Activated T-cell treated with anti-CD3 and anti-CD28 coated beads for 1 hour (primary cell): ENCODE measurements around the gene BEX4.
"Not testable (repeated sequence)": the region's sequence is repeated elsewhere in the genome, so short reads cannot be mapped to it uniquely, and the experiment has no call there.

Experiments used
- DNase-seq: peaks from one replicate; pipeline ENCODE4 v3.0.0-alpha.2; 2020; ENCODE audit warnings: low read depth

BEX4 gene, protein sequence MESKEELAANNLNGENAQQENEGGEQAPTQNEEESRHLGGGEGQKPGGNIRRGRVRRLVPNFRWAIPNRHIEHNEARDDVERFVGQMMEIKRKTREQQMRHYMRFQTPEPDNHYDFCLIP

DNA sequence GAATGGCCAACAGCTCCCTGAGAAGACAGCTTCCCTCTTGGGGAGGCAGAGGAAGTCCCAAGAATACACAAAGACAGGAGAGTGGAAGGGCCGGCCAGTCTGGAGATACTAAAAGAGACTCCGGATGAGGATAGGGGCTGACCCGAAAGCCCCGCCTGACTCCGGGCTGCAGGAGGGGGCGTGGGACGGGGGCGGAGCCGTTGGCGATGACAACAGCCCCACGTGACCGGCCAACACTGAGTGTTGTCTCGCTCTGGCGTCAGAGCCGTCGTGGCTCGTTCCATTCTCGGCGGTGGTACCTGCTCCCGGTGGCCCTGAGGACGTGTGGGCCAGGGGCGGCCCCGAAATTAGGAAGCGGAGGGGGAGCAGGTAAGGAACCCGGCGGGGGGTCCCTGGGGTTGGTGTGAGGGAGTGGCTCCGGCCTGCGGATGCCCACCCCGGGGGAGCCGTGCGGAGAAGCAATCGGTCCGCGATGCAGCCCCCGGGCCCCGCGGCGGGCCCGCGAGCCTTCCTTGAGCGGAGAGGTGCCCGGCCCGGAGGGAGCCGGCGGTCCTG is at the start of gene BEX4:
Gene BEX4 (plus strand): TSS at position 239 of the 555 bp plus-strand sequence. CDS start 1,046 bp downstream, outside the sequence.
- peak; percentile 65 for DNase-seq

DNA sequence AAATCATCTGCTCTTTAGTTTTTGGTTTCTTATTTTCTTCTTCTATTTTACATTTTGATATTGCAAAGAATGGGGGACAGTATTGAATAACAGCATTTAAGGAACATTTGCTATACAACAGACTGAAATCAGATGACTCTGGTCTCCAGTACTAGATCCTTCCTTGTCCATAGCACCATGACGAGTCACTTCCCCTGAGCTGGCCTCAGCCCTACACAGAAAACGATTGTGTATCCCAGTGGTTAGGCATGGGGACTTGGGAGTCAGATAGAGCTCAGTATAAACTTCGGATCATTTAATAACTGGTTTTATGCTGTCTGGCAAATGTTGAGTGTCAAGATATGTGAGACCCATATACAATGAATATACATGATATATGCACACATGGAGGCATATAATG is 44.7 kb upstream of the BEX4 start:
- no peak for DNase-seq

DNA sequence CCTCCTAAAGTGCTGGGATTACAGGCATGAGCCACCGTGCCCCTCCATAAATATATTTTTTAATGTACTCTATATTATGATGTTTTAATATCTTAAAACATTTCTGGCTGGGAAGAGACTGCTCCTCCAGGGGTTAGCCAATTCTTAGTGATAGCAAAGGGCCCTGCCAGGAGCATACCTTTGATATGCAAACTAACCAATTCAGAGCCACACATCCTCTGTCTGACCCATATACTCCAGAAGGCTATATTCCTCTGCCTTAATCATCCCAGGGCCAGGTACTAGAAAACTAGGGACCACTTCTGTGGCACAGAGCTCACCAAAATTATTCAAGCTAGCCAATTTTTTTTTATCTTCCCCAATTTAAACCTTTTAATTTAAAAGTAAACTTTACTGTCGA is 43.6 kb upstream of the BEX4 start:
- no peak for DNase-seq

GRCh38 chrX:103175256-103175655 is 39.7 kb upstream of the BEX4 start:
- DNase-seq = not testable (repeated sequence)

DNA sequence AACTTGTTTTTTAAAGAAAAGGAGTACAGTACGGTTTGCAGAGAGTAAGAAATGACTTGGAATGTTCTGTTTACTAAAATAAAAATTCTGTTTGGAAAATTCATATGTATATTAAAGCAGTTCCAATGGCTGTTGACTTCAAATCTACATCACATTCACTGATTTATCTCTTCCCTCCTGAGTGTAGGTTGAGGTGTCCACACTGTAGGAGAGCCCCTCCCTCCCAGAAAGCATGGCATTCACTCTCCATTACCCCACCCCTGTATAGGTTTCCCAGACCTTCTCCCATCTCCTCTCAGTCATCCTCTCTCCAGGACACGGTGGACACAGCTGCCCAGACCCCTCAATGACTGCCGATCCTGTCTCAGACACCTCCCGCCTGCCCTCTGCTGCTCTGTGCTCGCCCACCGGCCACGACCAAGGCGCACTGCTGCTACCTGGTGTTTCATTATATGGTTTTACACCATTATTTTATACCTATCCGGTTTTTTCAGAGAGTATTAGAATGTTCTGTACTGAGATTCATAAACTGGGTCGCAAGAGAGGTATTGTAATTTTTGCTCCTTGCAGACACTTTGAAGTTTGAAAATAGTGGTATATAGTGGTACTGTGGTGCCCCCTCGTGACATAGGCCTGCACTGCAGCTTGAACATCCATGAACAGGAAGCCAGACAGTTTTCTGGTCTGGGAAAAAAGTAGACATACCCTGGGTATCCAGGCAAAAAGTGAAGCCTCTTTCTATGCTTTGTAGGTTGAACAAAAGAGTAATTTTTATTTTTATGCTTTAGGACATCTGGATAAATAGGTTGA is 38.8 kb upstream of the BEX4 start:
- peak; percentile 38 for DNase-seq

DNA sequence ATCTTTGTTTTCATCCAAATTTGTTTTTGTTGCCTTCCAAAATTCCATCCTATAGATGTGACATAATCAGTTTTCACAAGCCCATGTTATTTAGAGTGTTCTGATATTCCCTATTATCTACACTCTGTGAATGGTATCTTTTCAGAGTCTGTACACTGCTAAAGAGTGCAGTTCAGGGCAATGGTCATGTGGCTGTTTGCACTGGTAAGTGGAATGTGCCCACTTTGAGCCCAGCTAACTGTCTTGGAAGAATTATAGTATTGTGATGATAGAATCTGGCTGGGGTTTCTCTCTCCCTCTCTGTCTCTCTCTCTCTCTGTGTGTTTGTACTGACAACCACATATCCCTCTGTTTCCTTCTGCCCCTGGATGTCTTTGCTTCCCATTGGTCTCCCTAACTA is 37.4 kb upstream of the BEX4 start:
- DNase-seq = no peak

DNA sequence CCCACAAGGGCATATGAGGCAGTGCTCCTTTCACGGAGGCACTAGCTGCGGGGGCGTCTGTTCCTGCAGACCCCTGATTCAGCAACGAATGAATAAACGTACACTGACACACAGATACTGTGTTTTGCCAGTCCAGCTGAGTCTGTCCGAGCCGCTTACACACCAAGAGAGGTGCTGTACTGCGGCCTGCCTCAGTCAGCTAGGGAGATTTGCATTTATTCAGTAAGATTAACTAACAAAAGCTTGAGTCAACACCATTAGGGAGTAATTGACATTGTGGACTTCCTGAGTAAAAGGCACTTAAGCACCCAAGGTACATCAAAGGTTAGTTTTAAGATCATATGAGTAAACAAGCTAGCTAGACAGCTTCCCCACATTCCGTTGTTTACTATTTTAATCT is 31.0 kb upstream of the BEX4 start:
- no peak for DNase-seq

GRCh38 chrX:103187953-103188475 is 26.9 kb upstream of the BEX4 start:
- DNase-seq = no peak

GRCh38 chrX:103197721-103198306 is 17.1 kb upstream of the BEX4 start:
- no peak for DNase-seq

DNA sequence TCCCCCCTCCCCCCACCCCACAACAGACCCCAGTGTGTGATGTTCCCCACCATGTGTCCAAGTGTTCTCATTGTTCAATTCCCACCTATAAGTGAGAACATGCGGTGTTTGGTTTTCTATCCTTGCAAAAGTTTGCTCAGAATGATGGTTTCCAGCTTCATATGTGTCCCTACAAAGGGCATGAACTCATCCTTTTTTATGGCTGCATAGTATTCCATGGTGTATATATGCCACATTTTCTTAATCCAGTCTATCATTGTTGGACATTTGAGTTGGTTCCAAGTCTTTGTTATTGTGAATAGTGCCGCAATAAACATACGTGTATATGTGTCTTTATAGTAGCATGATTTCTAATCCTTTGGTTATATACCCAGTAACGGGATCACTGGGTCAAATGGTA is 16.2 kb upstream of the BEX4 start:
- not testable (repeated sequence) for DNase-seq

- DNase-seq = no peak
Observed at GRCh38 chrX:103201041-103201440, 13.9 kb upstream of the BEX4 start.

DNA sequence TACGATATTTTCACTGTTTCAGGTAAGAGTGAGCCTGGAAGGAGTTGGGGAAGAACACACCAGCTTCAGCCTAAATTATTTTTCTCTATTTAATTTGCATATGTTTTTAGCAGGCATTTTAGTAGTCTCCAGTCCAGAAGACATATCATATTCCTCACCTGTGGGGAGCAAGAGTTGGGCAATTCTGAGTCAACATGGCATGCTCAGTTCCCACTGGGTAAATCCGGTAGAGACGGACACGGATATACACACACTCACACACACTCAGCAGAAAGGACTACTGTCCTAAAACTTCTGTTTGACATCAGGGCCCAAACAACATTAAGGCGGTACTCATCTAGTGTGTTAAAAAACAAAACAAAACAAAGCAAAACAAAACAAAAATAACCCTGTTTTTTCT is 4.9 kb upstream of the BEX4 start:
- no peak for DNase-seq

DNA sequence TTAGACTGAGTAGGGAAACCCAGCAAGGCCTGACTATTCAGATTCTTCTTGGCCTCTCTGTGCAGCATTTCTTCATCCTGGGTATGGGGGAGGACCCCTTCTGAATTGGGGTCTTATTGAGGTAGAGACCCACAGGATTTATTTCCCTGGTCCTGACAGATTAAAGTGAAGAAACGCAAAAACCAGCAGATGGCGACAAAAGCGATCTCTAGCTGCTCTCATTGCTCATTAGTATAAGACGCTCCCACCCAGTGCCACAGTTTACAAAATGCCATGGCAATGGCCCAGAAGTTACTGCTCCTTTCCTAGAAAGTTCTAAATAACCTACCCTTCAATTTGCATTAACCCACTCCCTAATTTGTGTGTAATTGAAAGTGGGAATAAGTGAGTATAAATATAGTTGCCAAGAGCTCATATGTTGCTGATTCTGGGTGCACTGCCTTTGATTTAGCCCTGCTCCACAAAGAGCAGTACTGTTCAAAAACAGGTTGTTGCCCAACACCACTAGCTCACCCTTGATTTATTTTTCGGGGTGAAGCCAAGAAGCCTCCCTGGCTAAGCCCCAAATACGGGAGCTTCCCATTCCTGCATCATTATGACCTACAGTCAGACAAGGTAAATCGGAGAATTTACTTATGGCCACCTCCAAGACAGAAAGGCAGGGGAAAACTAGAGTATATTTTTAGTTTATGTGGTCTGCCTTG is 3.7 kb upstream of the BEX4 start:
- peak; percentile 17 for DNase-seq

DNA sequence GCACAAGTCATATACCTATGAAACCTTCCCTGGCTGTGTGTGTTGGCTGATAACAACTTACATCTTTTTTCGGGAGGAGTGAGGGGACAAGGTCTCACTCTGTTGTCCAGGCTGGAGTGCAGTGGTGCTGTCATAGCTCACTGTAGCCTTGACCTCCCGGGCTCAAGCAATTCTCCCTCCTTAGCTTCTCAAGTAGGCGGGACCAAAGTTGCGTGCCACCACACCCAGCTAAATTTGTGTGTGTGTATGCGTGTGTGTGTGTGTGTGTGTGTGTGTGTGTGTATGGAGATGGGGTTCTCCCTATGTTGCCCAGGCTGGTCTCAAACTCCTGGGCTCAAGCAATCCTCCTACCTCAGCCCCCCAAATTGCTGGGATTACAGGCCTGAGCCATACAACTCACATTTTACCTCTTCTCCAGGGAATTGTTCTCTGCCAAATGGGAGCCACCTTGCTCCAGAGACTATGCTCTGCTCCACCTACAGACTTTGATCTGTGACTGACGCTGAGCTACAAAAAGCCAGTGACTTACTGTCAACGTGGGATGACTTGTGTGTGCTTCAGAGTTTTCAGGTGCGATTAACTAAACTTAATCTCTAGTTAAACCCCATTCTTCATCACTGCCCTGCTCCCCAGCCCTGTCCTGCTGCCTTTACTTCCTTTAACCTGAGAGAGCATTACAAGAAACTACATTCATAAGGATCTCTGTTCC is 2.0 kb upstream of the BEX4 start:
- DNase-seq = no peak

GRCh38 chrX:103215425-103215991 is 600 bp downstream of the BEX4 start:
- DNase-seq = peak; percentile 17

GRCh38 chrX:103220511-103221323 is 5.8 kb downstream of the BEX4 start:
- DNase-seq = no peak

DNA sequence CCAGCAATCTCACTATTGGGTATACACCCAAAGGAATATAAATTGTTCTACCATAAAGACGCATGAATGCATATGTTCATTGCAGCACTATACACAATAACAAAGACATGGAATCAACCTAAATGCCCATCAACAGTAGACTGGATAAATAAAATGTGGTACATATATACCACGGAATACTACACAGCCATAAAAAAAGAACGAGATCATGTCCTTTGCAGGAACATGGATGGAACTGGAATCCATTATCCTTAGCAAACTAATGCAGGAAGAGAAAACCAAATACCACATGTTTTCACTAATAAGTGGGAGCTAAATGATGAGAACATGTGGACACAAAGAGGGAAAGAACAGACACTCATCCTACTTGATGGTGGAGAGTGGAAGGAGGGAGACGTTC is 11.0 kb downstream of the BEX4 start:
- not testable (repeated sequence) for DNase-seq

DNA sequence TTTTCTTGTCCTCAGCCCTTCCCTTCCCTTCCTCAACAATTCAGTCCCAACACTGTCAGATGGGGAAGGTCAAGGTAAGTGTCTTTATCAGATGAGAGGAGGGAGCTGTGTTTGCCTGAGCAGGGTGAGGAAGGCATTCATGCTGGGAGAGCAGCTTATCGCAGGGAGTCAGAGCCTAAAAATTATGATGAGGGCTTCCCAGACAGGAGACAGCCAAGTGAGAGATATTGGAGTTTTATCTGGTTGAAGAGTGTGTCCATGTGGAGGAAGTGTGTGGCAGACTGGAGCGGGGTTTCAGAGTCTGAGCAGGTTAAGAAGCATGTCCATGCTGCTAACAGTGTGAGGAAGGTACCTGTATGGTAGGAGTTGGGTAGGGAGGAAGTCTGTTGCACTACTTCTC is 18.4 kb downstream of the BEX4 start:
- no peak for DNase-seq

DNA sequence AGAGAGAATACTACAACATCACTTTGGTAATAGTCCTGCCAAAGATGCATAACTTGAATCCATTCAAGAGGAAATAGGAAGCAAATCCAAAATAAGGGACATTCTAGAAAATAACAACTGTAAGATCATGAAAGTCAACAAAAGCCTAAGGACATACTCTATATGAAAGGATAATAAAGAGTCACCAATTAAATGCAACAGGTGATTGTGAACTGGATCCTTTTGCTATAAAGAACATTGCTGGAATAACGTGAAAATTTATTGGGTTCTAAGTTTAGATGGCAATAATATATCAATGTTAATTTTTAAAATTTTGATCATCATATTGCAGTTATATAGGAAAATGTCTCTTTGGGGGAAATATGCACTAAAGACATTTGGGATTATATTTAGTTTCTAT is 20.0 kb downstream of the BEX4 start:
- no peak for DNase-seq

DNA sequence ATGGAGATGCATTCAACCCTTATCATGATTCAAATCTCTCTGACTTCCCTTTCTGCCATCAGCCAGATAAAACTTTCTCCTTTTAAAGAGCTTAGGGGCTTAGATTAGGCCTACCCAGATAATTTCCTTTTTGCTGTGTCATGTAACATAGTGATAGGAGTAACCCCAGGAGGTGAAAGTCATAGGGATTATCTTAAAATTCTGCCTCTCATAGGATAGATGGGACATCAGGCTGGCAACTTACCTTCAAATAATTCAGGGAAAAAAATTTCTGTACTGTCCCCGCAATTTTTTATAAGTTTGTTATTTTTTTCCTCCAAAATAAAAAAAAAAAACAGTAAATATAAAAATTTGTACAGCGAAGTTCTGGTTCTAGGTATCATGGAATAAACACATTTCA is 20.7 kb downstream of the BEX4 start:
- not testable (repeated sequence) for DNase-seq
